ENCODE measurements around the gene BRD7. TPM values are rescaled to one million over a fixed set of nuclear protein-coding genes. Genes with fewer than 3 reads are reported as not detected.

The BRD7 gene
- total RNA-seq, 1 experiment from 2014 or later = 40.0 TPM

DNA sequence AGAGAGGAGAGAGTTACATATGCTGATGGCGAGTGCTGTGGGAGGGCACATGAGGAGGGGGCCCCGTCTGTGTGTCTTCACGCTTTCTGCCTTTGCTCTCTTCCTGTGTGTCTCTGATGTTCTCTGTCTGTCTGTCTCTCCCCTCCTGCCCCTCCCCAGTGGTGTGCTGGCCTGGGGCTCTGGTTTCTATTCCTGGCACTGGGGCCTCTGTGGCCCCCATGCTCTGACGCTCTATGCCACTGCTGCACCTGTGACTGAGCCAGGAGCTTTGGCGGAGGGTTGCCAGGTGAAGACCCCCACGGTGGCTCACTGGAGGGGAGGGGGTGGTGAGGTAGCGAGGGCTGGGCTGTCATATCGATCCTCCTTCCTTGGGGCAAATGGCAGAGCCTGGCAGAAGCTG, 24.6 kb upstream of the BRD7 start:
- Histone ChIP-seq H3K4me2 (ENCODE audit: low read length) (no peak overlapping the region), H3K27ac (ENCODE audit: low read length) (no peak overlapping the region), H3K9me3 (ENCODE audit: low read length) (no peaks in the 10 kb centered on the region), H3K9me2 (replicated peaks; ENCODE audit: low read length) (no peaks in the 10 kb centered on the region), H3F3A (ENCODE audit: low read length, unreplicated experiment) (no peaks in the 10 kb centered on the region), H3K79me2 (ENCODE audit: low read length) (no peaks in the 10 kb centered on the region), H3K36me3 (ENCODE audit: low read depth, low read length) (no peaks in the 10 kb centered on the region), H3K4me1 (ENCODE audit: insufficient read depth, low read length) (peaks cover 22% of the 10 kb centered on the region), H3K9ac (ENCODE audit: low read length) (no peak overlapping the region), H3K4me3 (ENCODE audit: low read length) (no peak overlapping the region), H2AFZ (ENCODE audit: low read length) (no peak overlapping the region), H3K27me3 (ENCODE audit: low read length) (no peaks in the 10 kb centered on the region), H4K20me1 (ENCODE audit: low read length) (no peaks in the 10 kb centered on the region)
- CTCF ChIA-PET = no interaction called here
- DNase-seq (no peak), ATAC-seq (no peak)
- POLR2A ChIA-PET (ENCODE audit: unreplicated experiment) = no interaction called here
- no TSS peak for BruUV-seq (replicated peaks)
- TF ChIP-seq EZH2 (IDR thresholded peaks at IDR 0.05; ENCODE audit: low read length, unreplicated experiment) = no peak
- TF ChIP-seq CTCF (conservative IDR thresholded peaks at IDR 0.05; ENCODE audit: low read depth, low read length) = no peak
- no peak for TF ChIP-seq EZH2phosphoT487 (IDR thresholded peaks at IDR 0.05; ENCODE audit: borderline replicate concordance, low read length)
- intact Hi-C loops (cut with micrococcal nuclease) = no loop called here

DNA sequence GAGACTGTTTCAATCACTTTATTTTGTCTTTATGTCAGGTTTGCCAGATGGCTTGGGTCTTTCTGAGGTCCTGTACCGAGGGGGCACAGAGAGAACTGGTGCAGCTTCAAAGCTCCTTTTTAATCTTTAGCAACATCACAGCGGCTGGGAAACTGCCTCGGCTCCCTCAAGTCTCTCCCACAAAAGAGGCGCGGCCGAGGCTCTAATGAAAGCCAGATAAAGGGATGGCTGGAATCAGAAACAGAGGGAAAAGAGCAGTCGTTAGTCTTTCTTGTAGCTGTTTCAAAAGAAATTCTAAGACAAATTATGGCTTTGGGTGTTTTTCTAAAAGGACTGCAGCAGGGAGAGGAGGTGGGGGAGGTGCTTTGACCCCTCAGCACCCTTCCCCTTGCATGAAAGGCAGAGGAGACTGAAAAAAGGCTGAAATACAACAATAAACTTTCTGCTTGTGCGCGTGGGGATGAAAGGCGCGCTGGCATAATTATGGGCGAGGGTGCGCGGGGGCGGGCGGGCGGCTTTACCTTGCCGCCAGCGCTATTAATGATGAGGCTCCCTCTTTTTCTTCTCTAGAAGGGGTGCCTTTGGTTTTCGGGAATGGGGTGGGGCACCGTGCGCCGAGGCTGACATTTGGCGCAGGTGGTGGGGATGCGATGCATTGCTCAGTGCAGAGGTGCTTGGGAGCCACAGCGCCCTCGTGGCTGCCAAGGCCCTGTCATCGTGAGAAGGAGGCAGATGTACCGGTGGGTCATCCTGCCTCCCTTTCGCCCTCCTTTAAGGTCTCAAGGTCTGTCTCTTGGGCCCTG, 22.3 kb upstream of the BRD7 start:
- no peaks in the 10 kb centered on the region for H3K9me2 ChIP-seq (replicated peaks; ENCODE audit: low read length)
- H2AFZ ChIP-seq (ENCODE audit: low read length) = no peak overlapping the region
- intact Hi-C loops (cut with micrococcal nuclease) = no loop called here
- H3K27ac ChIP-seq (ENCODE audit: low read length) = no peak overlapping the region
- no peaks in the 10 kb centered on the region for H4K20me1 ChIP-seq (ENCODE audit: low read length)
- H3F3A ChIP-seq (ENCODE audit: low read length, unreplicated experiment) = no peaks in the 10 kb centered on the region
- no peaks in the 10 kb centered on the region for H3K9me3 ChIP-seq (ENCODE audit: low read length)
- peaks cover 6% of the 10 kb centered on the region for H3K4me1 ChIP-seq (ENCODE audit: insufficient read depth, low read length)
- H3K9ac ChIP-seq (ENCODE audit: low read length) = no peak overlapping the region
- CTCF ChIA-PET = no interaction called here
- no TSS peak for BruUV-seq (replicated peaks)
- TF ChIP-seq EZH2 (IDR thresholded peaks at IDR 0.05; ENCODE audit: low read length, unreplicated experiment) (no peak), EZH2phosphoT487 (IDR thresholded peaks at IDR 0.05; ENCODE audit: borderline replicate concordance, low read length) (no peak), CTCF (conservative IDR thresholded peaks at IDR 0.05; ENCODE audit: low read depth, low read length) (no peak)
- POLR2A ChIA-PET (ENCODE audit: unreplicated experiment) = no interaction called here
- no peak overlapping the region for H3K4me2 ChIP-seq (ENCODE audit: low read length)
- DNase-seq (no peak), ATAC-seq (no peak)
- H3K36me3 ChIP-seq (ENCODE audit: low read depth, low read length) = no peaks in the 10 kb centered on the region
- H3K79me2 ChIP-seq (ENCODE audit: low read length) = no peaks in the 10 kb centered on the region
- H3K4me3 ChIP-seq (ENCODE audit: low read length) = no peak overlapping the region
- H3K27me3 ChIP-seq (ENCODE audit: low read length) = no peaks in the 10 kb centered on the region

- H3K27ac ChIP-seq (ENCODE audit: low read length) = no peak overlapping the region
- no peak overlapping the region for H3K4me2 ChIP-seq (ENCODE audit: low read length)
- H3K36me3 ChIP-seq (ENCODE audit: low read depth, low read length) = no peaks in the 10 kb centered on the region
- H3K9me3 ChIP-seq (ENCODE audit: low read length) = no peaks in the 10 kb centered on the region
- ChIA-PET POLR2A (ENCODE audit: unreplicated experiment) (no interaction called here), CTCF (interaction anchor here (0.5 kb wide), 1 partner anchor 98 kb away, joined by 3 read pairs; no protein-coding TSS in a partner anchor)
- H3K4me1 ChIP-seq (ENCODE audit: insufficient read depth, low read length) = no peaks in the 10 kb centered on the region
- H3F3A ChIP-seq (ENCODE audit: low read length, unreplicated experiment) = no peaks in the 10 kb centered on the region
- no peak overlapping the region for H3K9ac ChIP-seq (ENCODE audit: low read length)
- no peak for TF ChIP-seq EZH2 (IDR thresholded peaks at IDR 0.05; ENCODE audit: low read length, unreplicated experiment)
- TF ChIP-seq CTCF (conservative IDR thresholded peaks at IDR 0.05; ENCODE audit: low read depth, low read length) = no peak
- TF ChIP-seq EZH2phosphoT487 (IDR thresholded peaks at IDR 0.05; ENCODE audit: borderline replicate concordance, low read length) = no peak
- H3K9me2 ChIP-seq (replicated peaks; ENCODE audit: low read length) = no peaks in the 10 kb centered on the region
- ATAC-seq (no peak), DNase-seq (no peak)
- no peaks in the 10 kb centered on the region for H4K20me1 ChIP-seq (ENCODE audit: low read length)
- H3K4me3 ChIP-seq (ENCODE audit: low read length) = no peak overlapping the region
- H3K27me3 ChIP-seq (ENCODE audit: low read length) = no peaks in the 10 kb centered on the region
- BruUV-seq (replicated peaks) = no TSS peak
- no peaks in the 10 kb centered on the region for H3K79me2 ChIP-seq (ENCODE audit: low read length)
- no peak overlapping the region for H2AFZ ChIP-seq (ENCODE audit: low read length)
- intact Hi-C loops (cut with micrococcal nuclease) = no loop called here
Observed at GRCh38 chr16:50390371-50390771, 21.6 kb upstream of the BRD7 start.

All from PC-3 (cell line).